ENCODE data around the gene UBTD1.
"Not testable (repeated sequence)": the region's sequence is repeated elsewhere in the genome, so short reads cannot be mapped to it uniquely, and the experiment has no call there.

DNA sequence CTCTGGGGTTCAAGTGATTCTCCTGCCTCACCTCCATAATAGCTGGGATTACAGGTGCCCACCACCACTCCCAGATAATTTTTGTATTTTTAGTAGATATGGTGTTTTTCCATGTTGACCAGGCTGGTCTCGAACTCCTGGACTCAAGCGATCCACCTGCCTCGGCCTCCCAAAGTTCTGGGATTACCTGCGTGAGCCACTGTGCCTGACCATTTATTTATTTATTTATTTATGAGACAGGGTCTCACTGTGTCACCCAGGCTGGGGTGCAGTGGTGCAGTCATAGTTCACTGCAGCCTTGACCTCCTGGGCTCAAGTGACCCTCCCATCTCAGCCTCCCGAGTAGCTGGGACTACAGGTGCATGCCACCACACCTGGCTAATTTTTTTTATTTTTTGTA, 55.6 kb downstream of the UBTD1 start:
- TF ChIP-seq, protein P1, sequence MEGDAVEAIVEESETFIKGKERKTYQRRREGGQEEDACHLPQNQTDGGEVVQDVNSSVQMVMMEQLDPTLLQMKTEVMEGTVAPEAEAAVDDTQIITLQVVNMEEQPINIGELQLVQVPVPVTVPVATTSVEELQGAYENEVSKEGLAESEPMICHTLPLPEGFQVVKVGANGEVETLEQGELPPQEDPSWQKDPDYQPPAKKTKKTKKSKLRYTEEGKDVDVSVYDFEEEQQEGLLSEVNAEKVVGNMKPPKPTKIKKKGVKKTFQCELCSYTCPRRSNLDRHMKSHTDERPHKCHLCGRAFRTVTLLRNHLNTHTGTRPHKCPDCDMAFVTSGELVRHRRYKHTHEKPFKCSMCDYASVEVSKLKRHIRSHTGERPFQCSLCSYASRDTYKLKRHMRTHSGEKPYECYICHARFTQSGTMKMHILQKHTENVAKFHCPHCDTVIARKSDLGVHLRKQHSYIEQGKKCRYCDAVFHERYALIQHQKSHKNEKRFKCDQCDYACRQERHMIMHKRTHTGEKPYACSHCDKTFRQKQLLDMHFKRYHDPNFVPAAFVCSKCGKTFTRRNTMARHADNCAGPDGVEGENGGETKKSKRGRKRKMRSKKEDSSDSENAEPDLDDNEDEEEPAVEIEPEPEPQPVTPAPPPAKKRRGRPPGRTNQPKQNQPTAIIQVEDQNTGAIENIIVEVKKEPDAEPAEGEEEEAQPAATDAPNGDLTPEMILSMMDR (IDR thresholded peaks at IDR 0.05 in 4 of 5, conservative IDR thresholded peaks at IDR 0.05 in 1 of 5) = not testable (repeated sequence)
- not testable (repeated sequence) for TF ChIP-seq POLR2A (IDR thresholded peaks at IDR 0.05)

All from gastrocnemius medialis (tissue), 4 donors.